GM19468 (cell line): ENCODE data around the gene PTBP3.

Experiments used
- ATAC-seq: cut with Tn5 transposase; IDR thresholded peaks from one replicate; pipeline ENCODE4 v1.9.1; 2021; ENCODE audit warnings: mild to moderate bottlenecking, moderate library complexity, moderate number of reproducible peaks; ENCODE audit not compliant: unreplicated experiment; ENCODE audit errors: extremely low read depth

PTBP3 gene

DNA sequence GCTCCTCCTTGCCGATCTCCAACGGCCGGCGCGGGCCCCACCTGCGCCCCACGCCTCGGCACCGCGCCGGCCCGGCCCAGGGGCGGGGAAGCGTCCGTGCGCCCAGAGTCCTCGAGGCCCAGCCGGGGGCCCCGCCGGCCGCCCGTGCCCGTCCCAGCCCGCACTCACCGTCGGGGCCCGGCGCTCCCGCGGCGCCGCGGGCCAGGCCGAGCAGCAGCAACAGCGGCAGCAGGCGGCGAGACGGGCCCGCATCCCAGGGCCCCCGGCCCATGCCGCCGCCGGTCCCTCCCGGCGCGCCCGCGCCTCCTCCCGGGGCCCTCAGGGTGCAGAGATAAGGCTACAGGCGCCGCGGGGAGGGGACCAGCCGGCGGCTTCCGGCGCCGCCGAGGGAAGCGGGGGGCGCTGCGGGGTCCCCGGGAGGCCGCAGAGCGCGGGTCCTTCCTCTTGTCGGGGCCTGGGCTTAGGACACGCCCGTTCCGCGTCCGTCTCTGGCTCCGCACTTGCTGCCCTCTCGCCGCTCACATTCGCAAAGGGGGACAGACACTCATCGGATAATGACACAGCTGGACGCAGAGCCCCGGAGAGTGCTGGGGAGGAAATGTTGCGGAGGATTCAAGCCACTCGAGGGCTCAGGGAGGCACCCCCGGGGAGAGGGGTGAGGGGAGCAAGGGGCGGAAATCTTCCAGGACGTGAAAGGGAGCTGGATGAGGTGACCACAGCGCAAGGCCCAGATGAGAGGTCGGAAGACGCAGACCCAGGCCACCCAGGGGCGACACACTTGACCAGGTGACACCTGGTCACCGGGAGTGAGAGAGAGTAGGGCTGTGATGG, 158.2 kb downstream of the PTBP3 start, which contains the start of gene SUSD1:
Gene SUSD1 (minus strand): TSS at position 333 of the 831 bp plus-strand sequence. CDS start 62 bp downstream, at position 271.
- peak; percentile 27 for ATAC-seq

DNA sequence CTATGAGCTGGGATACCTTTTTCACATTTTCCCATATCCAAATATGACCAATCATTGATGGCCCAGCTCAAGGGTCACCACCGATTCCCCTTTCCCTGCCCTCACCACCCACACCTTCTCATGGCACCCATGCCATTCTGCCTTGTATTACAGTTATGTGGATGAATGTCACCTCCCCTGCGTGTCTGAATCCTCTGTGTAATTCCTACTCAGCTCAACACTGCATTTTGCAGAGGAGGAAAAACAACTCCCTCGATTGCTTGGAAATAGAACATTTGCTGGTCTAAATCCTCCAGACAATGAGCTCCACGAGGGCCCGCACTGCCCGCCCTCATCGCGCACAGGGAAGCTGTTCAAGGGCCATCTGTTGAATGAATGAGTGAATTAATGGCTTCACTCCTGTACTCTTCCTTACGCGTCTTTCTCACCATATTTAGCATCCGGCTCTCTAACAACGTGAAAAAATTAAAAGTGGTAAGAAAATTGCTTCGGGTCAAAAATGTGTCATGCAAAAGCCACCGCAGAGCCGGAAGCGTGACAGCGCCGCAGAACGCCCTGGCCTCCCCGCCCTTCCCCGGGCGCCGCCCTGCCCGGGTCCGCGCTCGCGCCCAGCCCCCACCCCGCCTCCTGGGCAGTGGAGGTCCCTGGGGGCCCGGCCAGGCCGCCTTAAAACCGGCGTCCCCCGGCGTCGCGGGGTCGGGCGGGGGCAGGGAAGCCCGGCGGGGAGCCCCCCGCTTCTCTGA, 159.0 kb downstream of the PTBP3 start:
- ATAC-seq, result peak; percentile 69

GRCh38 chr9:112173489-112174221, 159.8 kb downstream of the PTBP3 start:
- no peak for ATAC-seq

- ATAC-seq, result no peak
Observed at GRCh38 chr9:112170968-112171367, 162.5 kb downstream of the PTBP3 start.

DNA sequence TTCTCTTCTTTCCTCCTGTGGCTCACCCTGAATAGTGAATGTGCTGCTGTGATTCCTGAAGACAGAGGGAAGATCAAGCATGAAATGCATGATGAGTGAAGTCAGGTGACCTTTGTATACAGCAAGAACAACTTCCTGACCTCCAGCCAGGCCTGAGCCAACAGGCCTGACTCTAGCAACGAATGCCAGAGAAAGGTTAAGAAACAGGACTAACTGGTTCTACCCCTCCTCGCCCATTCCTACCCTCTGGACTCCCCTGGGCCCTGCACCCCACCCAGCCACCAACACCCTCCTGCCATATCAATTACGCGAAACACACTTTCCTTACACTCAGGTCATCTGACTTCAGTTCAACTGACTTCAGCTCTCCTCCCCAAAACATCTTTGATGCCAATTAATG, 163.2 kb downstream of the PTBP3 start:
- no peak for ATAC-seq

GRCh38 chr9:112169368-112169767, 164.1 kb downstream of the PTBP3 start:
- no peak for ATAC-seq

DNA sequence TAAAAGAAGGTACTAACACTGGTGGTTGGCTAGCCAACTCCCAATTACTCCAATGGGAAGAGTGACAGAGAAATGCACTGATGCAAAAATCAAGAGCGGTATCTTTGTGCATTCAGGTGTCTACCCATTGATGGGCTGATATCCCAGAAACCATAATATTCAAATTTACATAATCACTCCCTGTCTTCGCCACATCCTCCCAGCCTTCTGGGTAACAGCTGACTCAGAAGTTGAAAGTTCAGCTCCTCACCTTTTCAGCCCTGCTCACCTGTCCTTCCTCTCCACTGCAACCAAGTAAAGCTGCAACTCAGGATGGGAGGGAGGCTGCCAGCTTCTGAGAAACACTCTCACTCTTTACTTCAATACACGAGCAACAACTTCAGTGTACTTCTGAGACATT, 165.2 kb downstream of the PTBP3 start:
- no peak for ATAC-seq
